GM18502 (cell line): ENCODE measurements around the gene LPCAT3.

ENCODE experiments used
- ATAC-seq: cut with Tn5 transposase; IDR thresholded peaks from one replicate; pipeline ENCODE4 v1.9.1; 2021; ENCODE audit warnings: mild to moderate bottlenecking; ENCODE audit not compliant: unreplicated experiment, poor library complexity

LPCAT3 gene

GRCh38 chr12:6955108-6956020, 62.9 kb downstream of the LPCAT3 start:
- ATAC-seq: no peak

GRCh38 chr12:6954316-6955107, 63.8 kb downstream of the LPCAT3 start:
- no peak for ATAC-seq

GRCh38 chr12:6953442-6954315, 64.6 kb downstream of the LPCAT3 start:
- ATAC-seq: peak; percentile 57

- ATAC-seq: no peak
These were observed 65.3 kb downstream of the LPCAT3 start for GRCh38 chr12:6952863-6953441.

- no peak for ATAC-seq
These were observed 66.0 kb downstream of the LPCAT3 start for GRCh38 chr12:6952121-6952862.

GRCh38 chr12:6951551-6952120, 66.6 kb downstream of the LPCAT3 start:
- no peak for ATAC-seq

GRCh38 chr12:6950811-6951540, 67.3 kb downstream of the LPCAT3 start, which contains the start of gene PTPN6:
PTPN6 (plus strand) TSS chr12:6951356; CDS start chr12:6951513, 157 bp downstream.
- ATAC-seq: no peak

GRCh38 chr12:6950401-6950801, 67.9 kb downstream of the LPCAT3 start:
- no peak for ATAC-seq

- no peak for ATAC-seq
These were observed 69.2 kb downstream of the LPCAT3 start for GRCh38 chr12:6948873-6949594.

GRCh38 chr12:6947615-6948014, 70.7 kb downstream of the LPCAT3 start:
- no peak for ATAC-seq

GRCh38 chr12:6946920-6947374, 71.3 kb downstream of the LPCAT3 start:
- no peak for ATAC-seq

- ATAC-seq: peak; percentile 25
These were observed 72.0 kb downstream of the LPCAT3 start for GRCh38 chr12:6946033-6946919.

GRCh38 chr12:6945613-6946012, 72.7 kb downstream of the LPCAT3 start:
- no peak for ATAC-seq

- ATAC-seq: peak; percentile 38
These were observed 73.7 kb downstream of the LPCAT3 start for GRCh38 chr12:6944381-6945186.

- ATAC-seq: peak; percentile 40
These were observed 74.4 kb downstream of the LPCAT3 start, which contains the start of the genes C12orf57 and RNU7-1 for GRCh38 chr12:6943722-6944380. C12orf57 (plus strand) TSS chr12:6944022; CDS start chr12:6944122, 100 bp downstream. RNU7-1 (plus strand) TSS chr12:6943816.
